Hematopoietic multipotent progenitor cell (in vitro differentiated cells): ENCODE data around the gene MAFF. TPM values are rescaled to one million over a fixed set of nuclear protein-coding genes. Genes with fewer than 3 reads are reported as not detected.
"Not testable (repeated sequence)": the region's sequence is repeated elsewhere in the genome, so short reads cannot be mapped to it uniquely, and the experiment has no call there.

Source experiments
- DNase-seq, 3 donors: peaks; one replicate each; pipeline ENCODE4 v3.0.0-alpha.2; 2011 to 2015; ENCODE audit warnings: low read depth in 2 of 3, low spot score in 2 of 3
- total RNA-seq: library from RNA; depleted of rRNA; stranded (reverse); fragments of >200 nt; gene quantifications from one replicate; pipeline ENCODE4 v1.2.3, GENCODE V29; 2012

The MAFF gene
- total RNA-seq, 1 donor, result 92.4 TPM

DNA sequence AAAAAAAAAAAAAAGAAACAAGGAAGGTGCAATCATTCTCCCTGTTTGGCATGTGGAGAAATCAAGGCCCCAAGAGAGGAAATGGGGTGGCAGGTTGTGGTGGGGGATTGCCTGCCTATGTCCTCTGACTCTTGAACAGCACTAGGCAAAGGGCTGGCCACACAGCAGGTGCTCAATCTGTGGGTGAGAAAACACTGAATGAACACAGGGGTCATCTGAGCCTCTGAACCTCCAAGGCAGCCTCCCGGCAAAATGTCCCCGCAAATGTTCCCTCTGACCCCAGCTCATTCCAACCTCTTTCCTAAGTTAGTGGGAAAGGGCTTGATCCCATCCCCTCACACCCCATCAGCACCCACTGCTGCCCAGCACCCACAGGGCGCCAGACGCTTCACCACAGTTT, 24.8 kb upstream of the MAFF start:
- no peak for DNase-seq

DNA sequence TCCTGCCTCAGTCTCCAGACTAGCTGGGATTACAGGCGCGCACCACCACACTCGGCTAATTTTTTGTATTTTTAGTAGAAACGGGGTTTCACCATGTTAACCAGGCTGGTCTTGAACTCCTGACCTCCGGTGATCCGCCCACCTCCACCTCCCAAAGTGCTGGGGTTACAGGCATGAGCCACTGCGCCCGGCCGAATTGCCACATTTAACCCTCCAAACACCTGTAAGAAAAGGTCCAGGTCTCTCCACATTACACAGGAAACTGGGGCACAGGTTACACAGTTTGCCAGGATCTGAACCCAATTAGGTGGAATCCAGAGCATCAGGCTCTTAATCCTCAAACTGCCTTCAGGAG, 24.2 kb upstream of the MAFF start:
- not testable (repeated sequence) for DNase-seq

DNA sequence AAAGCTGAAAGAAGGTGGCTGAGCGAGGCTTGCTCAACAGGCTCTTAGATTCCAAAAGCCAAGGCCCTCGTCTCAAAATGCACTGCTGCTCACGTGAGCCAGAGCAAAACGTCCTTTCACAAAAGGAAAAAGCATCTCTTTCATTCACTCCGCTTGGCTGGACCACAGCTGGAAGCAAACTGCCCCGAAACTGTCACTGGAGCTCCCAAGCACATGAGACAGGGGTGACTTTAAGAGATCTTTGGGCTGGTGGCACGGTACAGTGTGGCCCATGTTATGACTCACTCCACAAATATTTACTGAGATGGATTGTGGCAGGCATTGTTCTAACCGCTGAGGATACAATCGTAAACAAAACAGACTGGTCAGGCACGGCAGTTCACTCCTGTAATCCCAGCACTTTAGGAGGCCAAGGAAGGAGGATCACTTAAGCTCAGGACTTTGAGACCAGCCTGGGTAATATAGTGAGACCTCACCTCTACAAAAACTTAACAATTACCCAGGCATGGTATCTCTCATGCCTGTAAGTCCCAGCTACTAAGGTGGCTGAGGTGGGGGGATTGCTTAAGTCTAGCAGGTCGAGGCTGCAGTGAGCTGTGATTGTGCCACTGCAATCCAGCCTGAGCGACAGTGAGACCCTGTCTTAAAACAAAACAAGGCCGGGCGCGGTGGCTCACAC, 23.7 kb upstream of the MAFF start:
- no peak for DNase-seq

GRCh38 chr22:38178605-38178937, 23.2 kb upstream of the MAFF start:
- DNase-seq, result not testable (repeated sequence)

- DNase-seq, result peak in 2 of 3 donors; percentile 28 to 31
Measured at GRCh38 chr22:38180841-38181452, 20.8 kb upstream of the MAFF start.

- DNase-seq, result peak; percentile 78 to 99 (median 98)
Measured at GRCh38 chr22:38181453-38182200, 20.2 kb upstream of the MAFF start, which contains the start of gene PLA2G6. Gene PLA2G6 (minus strand): TSS chr22:38181830. CDS start chr22:38169426, 12,404 bp downstream.

DNA sequence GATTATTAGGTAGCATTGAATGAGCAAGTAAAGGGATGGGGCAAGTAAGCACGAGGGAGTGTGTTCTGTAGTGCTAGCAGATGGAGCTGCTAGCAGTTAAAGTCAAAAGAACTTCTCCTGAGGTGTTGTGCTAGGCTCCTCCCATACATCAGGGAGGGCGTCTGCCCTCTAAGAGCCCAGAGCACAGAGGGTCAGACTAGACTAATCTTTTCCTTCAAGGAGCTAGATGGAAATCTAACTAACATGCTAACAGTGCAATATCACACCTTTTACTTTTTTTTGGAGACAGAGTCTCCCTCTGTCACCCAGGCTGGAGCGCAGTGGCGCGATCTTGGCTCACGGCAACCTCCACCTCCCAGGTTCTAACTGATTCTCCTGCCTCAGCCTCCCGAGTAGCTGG, 17.0 kb upstream of the MAFF start:
- DNase-seq, result no peak

- DNase-seq, result no peak
Measured at GRCh38 chr22:38186429-38186828, 15.4 kb upstream of the MAFF start.

DNA sequence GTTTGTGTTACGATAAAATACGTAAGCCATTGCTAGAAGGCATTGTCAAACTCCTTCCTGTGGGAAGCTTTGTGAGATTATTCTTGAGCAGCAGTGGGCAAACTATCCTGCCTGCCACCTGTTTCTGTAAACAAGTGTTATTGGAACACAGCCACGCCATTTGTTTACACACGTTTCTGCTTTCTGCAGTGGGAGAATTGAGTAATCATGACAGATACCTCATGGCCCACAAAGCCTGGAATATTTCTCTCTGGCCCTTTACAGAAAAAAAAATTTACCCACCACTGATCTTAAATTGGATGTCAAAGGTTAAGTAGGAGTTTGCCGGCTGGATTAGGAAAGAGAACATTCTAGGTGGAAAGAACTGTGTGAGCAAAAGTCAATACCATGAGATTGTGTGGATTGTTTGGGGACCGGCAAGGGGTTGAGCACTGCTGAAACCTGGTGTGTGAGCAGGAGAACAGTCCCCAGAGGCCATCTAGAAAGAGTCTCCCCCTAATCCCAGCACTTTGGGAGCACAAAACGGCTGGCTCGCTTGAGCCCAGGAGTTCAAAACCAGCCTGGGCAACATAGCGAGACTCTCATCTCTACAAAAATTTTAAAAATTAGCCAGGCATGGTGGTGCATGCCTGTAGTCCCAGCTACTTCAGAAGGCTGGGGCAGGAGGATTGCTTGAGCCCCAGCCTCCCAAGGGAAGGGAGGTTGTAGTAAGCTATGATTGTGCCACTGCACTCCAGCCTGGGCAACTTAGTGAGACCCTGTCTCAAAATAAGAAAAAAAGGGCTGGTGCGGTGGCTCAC, 14.2 kb upstream of the MAFF start:
- DNase-seq, result no peak

DNA sequence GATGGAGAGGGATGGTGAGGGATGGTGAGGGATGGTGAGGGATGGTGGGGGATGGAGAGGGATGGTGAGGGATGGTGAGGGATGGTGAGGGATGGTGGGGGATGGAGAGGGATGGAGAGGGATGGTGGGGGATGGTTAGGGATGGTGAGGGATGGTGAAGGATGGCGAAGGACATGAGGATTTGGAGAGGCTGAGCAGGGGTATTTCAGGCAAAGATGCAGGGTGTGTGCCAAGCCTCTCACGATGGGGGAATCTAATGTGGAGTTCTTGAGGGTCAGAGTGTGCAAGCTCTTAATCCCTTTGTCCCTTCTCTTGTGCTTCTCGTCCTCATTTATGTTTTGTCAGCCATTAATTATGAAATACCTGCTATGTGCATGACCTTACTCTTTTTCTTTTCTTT, 12.7 kb upstream of the MAFF start:
- no peak for DNase-seq

- DNase-seq, result no peak
Measured at GRCh38 chr22:38190581-38190980, 11.2 kb upstream of the MAFF start.

GRCh38 chr22:38191055-38191454, 10.7 kb upstream of the MAFF start:
- DNase-seq, result no peak

- DNase-seq, result no peak
Measured at GRCh38 chr22:38191731-38192474, 9.9 kb upstream of the MAFF start.

DNA sequence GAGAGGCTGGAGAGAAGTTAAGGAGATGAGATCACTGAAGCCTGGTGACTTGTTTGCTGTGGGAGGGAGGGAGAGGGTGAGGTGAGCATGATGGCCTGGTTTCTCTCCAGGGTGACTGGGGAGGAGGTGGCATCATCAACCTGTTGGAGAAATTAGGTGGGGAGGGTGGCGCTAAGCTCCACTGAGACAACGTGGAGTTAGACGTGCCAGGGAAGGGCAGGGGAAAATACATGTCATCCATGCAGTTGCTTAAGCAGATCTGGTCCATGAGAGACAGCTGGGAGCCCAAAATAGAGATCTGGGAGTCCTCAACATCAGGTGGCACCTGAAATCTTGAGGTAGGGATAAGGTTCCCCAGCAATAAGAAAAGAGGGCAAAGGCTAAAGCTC, 9.3 kb upstream of the MAFF start:
- no peak for DNase-seq

GRCh38 chr22:38193580-38193979, 8.2 kb upstream of the MAFF start:
- no peak for DNase-seq

GRCh38 chr22:38196791-38197419, 4.9 kb upstream of the MAFF start:
- no peak for DNase-seq

DNA sequence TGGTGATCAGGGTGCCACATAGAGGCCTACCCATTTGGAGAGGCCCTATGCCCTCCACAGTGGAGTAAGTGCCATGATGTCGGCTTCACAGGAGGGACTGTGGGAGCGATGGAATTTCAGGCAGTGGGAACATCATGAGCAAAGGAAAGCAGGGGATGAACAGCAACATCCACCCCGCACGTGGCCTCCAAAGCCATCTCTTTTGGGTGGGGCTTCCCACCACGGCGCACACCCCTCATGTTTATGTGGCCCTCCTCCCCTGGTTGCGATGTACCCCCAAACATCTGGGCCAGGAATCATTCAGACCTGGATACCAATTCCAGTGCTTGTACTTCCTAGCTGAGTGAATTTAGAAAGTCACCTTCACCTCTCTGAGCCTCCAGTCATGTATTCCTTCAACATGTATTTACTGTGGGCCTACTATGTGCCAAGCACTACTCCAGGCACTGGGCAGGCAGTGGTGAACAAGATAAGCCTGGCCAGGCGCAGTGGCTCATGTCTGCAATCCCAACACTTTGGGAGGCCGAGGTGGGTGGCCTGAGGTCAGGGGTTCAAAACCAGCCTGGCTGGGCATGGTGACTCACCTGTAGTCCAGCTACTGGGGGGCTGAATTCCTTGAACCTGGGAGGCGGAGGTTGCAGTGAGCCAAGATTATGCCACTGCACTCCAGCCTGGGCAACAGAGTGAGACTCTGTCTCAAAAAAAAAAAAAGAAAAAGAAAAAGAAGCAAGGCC, 1.8 kb upstream of the MAFF start:
- no peak for DNase-seq

- no peak for DNase-seq
Measured at GRCh38 chr22:38201371-38201710, 453 bp upstream of the MAFF start.

DNA sequence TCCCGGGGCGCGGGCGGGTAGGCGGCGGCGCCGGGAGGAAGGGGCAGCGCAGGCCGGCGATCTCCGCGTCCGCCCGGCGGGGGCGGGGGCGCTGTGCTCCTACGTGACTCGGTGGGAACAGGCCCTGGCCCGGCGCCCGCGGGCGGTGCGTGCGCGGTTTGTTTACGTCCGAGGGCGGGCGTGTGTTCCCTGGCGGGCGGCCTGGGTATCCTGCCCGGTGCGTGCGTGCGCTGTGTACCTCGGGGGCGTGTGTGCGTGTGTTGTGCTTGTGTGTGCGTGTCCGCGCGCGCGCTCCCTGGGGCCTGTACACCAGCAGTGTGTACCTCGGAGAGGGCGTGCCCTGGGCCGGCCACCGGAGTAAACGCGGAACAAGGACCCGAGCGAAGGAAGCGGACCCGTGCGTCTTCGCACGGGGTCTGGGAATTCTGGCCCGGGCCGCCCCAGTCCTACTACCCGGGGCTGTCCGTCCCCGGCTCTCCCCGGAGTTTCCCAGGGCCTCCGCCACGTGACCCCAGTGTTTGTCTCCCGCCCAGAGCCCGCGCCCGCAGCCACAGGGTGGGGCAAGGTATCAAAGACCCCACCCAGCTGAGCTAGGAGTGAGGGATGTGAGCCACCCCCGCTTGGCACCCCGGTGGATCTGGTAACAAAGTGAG, 769 bp downstream of the MAFF start:
- DNase-seq, result peak in 1 of 3 donors; percentile 64
